A673 (cell line): Measurements from ENCODE around the gene OSBP2. TPM values are rescaled to one million over a fixed set of nuclear protein-coding genes. Genes with fewer than 3 reads are reported as not detected.
A peak's percentile ranks its signal among the peaks of the same experiment; 100 is the strongest.

Experiments used
- BruUV-seq: library from RNA; stranded (reverse); fragments of 400-500 nt; replicated peaks from 2 replicates; lab custom pipeline; 2021; lab: Mats Ljungman, UMichigan
- CTCF ChIA-PET: fragments of 300-600 bp; sonication (Branson Sonifier 250); formaldehyde crosslinking; loops from one replicate; lab custom pipeline; 2022; ENCODE audit warnings: antibody characterized with exemption; lab: Charles Lee
- POLR2A ChIA-PET: fragments of 300-600 bp; sonication (Branson Sonifier 250); formaldehyde crosslinking; loops from one replicate; lab custom pipeline; 2022; ENCODE audit warnings: antibody characterized with exemption; ENCODE audit not compliant: low non-redundant PET; lab: Charles Lee
- DNase-seq: peaks from one replicate; pipeline ENCODE4 v3.0.0-alpha.2; 2015; ENCODE audit warnings: low spot score
- H3K27ac ChIP-seq: fragments of 200-600 bp; sonication (generic); 2 replicates; pipeline ENCODE4 v1.5.1; 2016; ENCODE audit warnings: mixed run types, low read depth, mild to moderate bottlenecking, mixed read lengths, antibody characterized with exemption, low read length; ENCODE audit not compliant: poor library complexity, severe bottlenecking
- H3K27me3 ChIP-seq: fragments of 200-600 bp; sonication (generic); replicated peaks from 2 replicates; pipeline ENCODE4 v1.6.1; 2017; ENCODE audit warnings: mixed run types, low read depth, mild to moderate bottlenecking, mixed read lengths, antibody characterized with exemption, low read length; ENCODE audit not compliant: insufficient read depth, poor library complexity
- H3K36me3 ChIP-seq: fragments of 200-600 bp; sonication (generic); 2 replicates; pipeline ENCODE4 v1.6.1; 2016; ENCODE audit warnings: mixed run types, mild to moderate bottlenecking, mixed read lengths, antibody characterized with exemption, low read length; ENCODE audit not compliant: insufficient read depth, poor library complexity, severe bottlenecking
- H3K4me1 ChIP-seq: fragments of 200-600 bp; sonication (generic); 2 replicates; pipeline ENCODE4 v1.6.1; 2017; ENCODE audit warnings: mixed run types, mild to moderate bottlenecking, mixed read lengths, antibody characterized with exemption, low read length; ENCODE audit not compliant: insufficient read depth, poor library complexity, severe bottlenecking
- H3K4me3 ChIP-seq: fragments of 200-600 bp; sonication (generic); 2 replicates; pipeline ENCODE4 v1.5.1; 2016; ENCODE audit warnings: low read depth, mixed run types, mild to moderate bottlenecking, mixed read lengths, low read length; ENCODE audit not compliant: poor library complexity, severe bottlenecking
- H3K9me3 ChIP-seq: fragments of 200-600 bp; sonication (generic); 2 replicates; pipeline ENCODE4 v1.6.1; 2016; ENCODE audit warnings: mixed run types, low read depth, mild to moderate bottlenecking, mixed read lengths, antibody characterized with exemption, low read length; ENCODE audit not compliant: poor library complexity, severe bottlenecking
- EZH2 ChIP-seq: fragments of 200-600 bp; sonication (generic); IDR thresholded peaks from 2 replicates; pipeline ENCODE4 v1.6.1; 2017; ENCODE audit warnings: borderline replicate concordance, low read depth, mild to moderate bottlenecking, mixed read lengths, antibody characterized with exemption, low read length; ENCODE audit not compliant: poor library complexity, severe bottlenecking
- intact Hi-C: fragments of 100-400 bp; cut with micrococcal nuclease; formaldehyde crosslinking; loops from one replicate; pipeline ENCODE4 v1.10.0; 2022; ENCODE audit not compliant: unreplicated experiment
- total RNA-seq: library from RNA; stranded (reverse); gene quantifications from 2 replicates; pipeline ENCODE4 v1.2.3, GENCODE V29; 2021
- TF ChIP-seq, protein P1 (sequence below): fragments of 300-800, 200-600 bp; sonication (generic); conservative IDR thresholded peaks from 2 replicates; pipeline ENCODE4 v1.5.1; 2017; ENCODE audit warnings: low read depth, mild to moderate bottlenecking, antibody characterized with exemption, low read length, moderate library complexity, mixed read lengths

OSBP2 gene
- total RNA-seq, 1 experiment from 2014 or later: 1.8 TPM

- Histone ChIP-seq H3K27me3 (no peaks in the 10 kb centered on the region), H3K36me3 (no peaks in the 10 kb centered on the region), H3K4me1 (peaks cover 5% of the 10 kb centered on the region), H3K27ac (no peak overlapping the region), H3K4me3 (peak overlapping the region; percentile 49), H3K9me3 (no peaks in the 10 kb centered on the region)
- TF ChIP-seq, protein P1, sequence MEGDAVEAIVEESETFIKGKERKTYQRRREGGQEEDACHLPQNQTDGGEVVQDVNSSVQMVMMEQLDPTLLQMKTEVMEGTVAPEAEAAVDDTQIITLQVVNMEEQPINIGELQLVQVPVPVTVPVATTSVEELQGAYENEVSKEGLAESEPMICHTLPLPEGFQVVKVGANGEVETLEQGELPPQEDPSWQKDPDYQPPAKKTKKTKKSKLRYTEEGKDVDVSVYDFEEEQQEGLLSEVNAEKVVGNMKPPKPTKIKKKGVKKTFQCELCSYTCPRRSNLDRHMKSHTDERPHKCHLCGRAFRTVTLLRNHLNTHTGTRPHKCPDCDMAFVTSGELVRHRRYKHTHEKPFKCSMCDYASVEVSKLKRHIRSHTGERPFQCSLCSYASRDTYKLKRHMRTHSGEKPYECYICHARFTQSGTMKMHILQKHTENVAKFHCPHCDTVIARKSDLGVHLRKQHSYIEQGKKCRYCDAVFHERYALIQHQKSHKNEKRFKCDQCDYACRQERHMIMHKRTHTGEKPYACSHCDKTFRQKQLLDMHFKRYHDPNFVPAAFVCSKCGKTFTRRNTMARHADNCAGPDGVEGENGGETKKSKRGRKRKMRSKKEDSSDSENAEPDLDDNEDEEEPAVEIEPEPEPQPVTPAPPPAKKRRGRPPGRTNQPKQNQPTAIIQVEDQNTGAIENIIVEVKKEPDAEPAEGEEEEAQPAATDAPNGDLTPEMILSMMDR: no peak
- no peak for TF ChIP-seq EZH2
- DNase-seq: peak; percentile 24
- intact Hi-C loops: no loop called here
- ChIA-PET POLR2A (no interaction called here), CTCF (no interaction called here)
- no TSS peak for BruUV-seq
Measured at GRCh38 chr22:30694171-30694639, 469 bp upstream of the OSBP2 start.

GRCh38 chr22:30695351-30695851 lies 727 bp downstream of the OSBP2 start:
- H3K27ac ChIP-seq: no peak overlapping the region
- BruUV-seq: no TSS peak
- no peak for DNase-seq
- CTCF ChIA-PET: no interaction called here
- POLR2A ChIA-PET: no interaction called here
- H3K9me3 ChIP-seq: no peaks in the 10 kb centered on the region
- intact Hi-C loops: no loop called here
- peak overlapping the region; percentile 49 for H3K4me3 ChIP-seq
- H3K36me3 ChIP-seq: no peaks in the 10 kb centered on the region
- TF ChIP-seq, protein P1: no peak
- no peak for TF ChIP-seq EZH2
- peaks cover 5% of the 10 kb centered on the region for H3K4me1 ChIP-seq
- no peaks in the 10 kb centered on the region for H3K27me3 ChIP-seq

GRCh38 chr22:30695871-30696655 lies 1.4 kb downstream of the OSBP2 start:
- Histone ChIP-seq H3K27me3 (no peaks in the 10 kb centered on the region), H3K27ac (no peak overlapping the region), H3K36me3 (no peaks in the 10 kb centered on the region), H3K9me3 (no peaks in the 10 kb centered on the region), H3K4me1 (peaks cover 5% of the 10 kb centered on the region), H3K4me3 (no peak overlapping the region)
- CTCF ChIA-PET: no interaction called here
- intact Hi-C loops: no loop called here
- TF ChIP-seq, protein P1: no peak
- TF ChIP-seq EZH2: no peak
- DNase-seq: no peak
- no TSS peak for BruUV-seq
- POLR2A ChIA-PET: no interaction called here
